Effector CD4-positive, alpha-beta T cell (primary cell): ENCODE results near the gene TTLL10.

Experiments
- DNase-seq: peaks from one replicate; pipeline ENCODE4 v3.0.0-alpha.2; 2020

TTLL10 gene

DNA sequence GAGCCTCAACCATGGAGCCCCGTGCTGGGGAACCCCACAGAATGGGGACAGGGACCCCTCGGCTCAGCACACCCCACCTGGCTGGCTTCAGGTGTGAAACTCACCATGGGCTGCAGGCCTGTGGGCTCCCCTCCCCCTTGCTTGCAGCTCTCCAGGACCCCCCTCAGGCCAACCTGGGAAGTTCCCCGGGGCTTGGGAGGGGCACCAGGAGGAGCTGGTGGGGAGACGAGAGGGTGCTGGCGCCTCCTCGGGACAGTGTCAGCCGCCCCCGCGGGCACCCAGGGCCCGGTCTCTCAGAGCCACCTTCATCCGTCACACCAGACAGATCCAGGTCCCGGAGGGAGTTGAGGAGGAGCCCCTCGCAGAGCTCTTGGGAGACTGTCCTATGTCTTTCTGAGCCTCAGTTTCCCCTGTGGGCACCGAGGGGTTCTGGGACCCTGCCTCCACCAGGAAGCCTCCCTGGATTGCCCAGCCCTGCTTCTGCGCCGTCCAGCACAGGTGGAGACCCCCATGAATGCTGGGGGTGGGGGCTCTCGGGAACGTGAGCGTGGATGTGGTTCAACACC is 33.4 kb downstream of the TTLL10 start:
- peak; percentile 1 for DNase-seq

GRCh38 chr1:1207571-1207892 is 33.9 kb downstream of the TTLL10 start:
- no peak for DNase-seq

- peak; percentile 34 for DNase-seq
Observed at GRCh38 chr1:1208713-1209433, 35.2 kb downstream of the TTLL10 start.

- no peak for DNase-seq
Observed at GRCh38 chr1:1210726-1211540, 37.3 kb downstream of the TTLL10 start.

DNA sequence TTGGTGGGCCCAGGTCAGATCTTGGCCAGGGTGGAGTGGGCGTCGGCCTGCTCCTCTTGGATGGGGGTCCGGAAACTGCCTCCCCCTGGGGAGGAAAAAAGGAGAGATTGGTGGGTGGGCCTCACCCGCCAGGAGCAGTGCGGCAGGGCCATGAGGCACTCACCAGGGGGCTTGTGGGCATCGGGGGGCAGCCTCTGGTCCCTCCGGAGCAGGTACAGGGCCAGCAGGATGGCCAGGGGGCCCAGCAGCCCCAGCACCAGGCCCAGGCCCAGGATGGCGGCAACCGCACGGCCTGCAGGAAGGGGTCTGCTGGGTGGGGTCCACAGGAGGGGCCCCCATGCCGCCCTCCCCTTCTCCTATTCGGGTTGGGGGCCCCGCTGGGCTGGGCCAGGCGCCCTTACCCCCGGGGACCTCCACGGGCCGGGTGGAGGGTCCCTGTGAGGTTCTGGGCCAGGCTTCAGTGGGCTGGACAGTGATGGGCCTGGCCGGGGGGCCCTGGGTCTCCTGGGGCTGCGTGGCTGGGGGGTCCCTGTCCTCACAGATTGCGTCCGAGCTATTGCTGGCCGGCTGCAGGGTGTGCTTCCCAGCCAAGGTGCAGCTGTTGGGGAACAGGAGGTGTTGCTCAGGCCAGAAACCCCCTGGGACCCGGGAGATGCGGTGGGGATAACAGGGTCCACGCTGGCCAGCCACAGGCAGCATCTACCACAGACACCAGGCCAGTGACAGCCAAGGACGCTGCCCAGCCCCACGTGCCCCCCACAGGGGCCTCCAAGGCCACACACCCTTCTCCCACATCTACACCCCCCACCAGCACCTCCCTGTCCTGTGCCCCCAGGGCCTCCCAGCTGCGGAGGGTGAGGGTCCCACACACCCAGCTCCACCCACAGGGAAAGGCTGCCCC is 38.1 kb downstream of the TTLL10 start:
- peak; percentile 2 for DNase-seq

GRCh38 chr1:1212780-1213344 is 39.2 kb downstream of the TTLL10 start:
- peak; percentile 33 for DNase-seq

DNA sequence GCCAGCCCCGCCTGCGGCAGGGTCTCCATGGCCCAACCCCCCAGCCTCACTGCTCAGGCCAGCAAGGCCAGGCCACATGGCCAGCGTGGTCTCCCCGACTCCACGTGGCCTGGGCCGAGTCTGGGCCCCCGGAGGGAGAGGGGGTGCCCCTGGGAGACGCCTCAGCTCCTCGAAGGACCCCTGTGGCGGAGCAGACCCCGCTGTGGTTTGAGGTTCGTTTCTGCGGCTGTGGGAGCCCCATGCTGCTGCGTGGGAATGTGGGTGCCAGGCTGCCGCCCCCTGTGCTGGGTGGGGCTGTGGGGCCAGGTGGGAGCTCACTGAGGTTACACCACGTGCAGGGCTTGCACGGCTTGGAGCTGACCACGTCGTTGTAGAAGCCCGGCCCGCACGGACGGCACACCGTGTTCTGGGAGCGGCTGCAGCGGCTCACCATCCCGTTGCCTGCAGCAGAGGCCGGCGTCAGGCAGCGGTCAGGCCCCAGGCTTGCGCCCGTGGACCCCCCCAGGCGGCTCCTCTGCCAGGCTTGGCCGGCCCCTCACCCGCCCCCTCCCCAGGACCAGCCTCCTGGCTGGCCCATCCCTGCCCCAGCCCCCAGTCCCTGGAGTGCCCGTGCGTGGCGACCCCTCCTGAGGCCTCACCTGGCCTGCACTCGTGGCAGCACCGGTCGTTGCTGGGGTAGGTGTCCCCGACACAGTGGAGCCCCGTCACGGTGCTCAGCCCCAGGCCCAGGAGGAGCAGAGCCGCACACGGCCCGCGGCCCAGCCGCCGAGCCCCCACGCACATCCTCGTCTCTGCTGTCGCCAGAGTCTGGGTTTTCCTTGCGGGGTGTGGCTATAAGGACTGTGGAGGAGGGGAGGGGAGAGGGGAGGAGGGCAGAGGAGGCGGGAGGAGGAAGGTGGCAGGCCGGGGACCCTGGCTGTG is 39.9 kb downstream of the TTLL10 start, which contains the start of gene TNFRSF4:
Gene TNFRSF4 (minus strand): TSS at position 809 of the 921 bp plus-strand sequence. CDS start 26 bp downstream, at position 783.
- DNase-seq = no peak

- no peak for DNase-seq
Observed at GRCh38 chr1:1215080-1215676, 41.5 kb downstream of the TTLL10 start.

DNA sequence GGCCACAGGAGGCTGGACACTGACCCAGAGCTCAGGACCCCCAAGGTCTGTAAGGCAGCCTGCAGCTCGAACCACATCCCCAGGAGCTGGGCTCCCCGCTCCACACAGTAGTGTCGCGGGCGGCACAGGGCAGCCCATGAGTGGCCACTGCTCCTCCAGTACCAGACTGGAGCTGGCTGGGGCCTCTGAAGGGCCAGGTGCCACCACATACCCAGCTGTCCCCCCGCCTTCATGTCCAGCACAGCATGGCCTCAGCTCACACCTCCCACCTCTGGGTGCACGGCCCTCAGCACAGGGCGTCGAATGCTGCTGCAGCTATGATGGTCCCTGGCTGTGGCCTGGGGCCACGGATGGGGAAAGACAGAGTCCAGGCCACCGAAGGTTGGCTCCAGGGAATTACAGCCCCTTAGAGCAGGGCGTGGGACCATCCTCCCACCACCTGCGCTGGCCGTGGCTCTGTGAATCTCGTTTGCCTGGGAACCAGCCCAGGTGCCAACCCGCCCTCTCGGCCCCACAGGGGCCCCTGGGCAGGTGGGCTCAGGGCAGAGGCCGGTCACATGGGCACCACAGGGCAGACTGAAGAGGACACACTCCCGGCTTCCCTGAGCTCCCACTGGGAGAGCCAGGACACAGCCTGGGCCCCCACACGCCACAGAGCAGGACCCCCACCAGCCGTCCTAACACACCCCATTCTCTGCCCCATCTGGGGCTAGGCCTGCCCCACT is 42.4 kb downstream of the TTLL10 start:
- no peak for DNase-seq

DNA sequence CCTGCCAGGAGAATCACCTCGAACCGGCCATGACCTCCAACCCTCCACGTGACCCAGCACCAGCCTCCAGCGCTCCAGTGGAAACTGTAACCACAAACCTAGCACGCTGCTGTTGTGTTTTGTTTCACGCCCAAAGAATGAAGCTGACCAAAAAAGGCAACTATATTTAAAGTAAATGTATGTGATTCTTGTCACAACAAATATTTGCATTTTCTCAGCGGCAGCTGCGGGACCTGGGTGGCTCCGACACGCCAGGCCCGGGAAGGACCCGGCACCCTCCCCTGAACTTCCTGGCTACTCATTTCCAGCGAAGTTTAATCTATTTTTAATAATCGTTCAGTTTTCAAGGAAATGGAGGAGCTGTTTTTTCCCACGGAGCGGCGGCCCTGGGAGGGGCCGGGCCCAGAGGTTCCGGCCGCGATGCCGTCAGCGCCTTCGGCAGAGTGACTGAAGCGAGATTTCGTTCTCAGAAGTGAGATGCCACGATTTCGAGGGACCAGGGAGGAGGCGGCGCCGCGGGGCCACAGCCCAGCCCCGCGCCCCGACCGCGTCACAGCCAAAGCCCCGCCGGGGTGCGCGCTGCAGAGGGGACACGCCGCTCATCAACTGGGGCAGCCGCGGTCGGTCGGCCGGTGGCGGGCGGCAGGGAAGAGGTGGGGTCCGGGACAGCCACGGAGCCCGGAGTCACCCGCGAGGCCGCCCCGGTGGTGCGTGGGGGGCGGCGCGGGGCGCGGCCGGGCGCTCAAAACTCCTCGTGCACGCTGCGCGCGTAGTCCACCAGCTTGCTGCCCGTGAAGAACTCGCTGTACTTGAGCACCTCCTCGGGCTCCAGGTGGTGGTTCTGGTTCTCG is 43.3 kb downstream of the TTLL10 start:
- peak; percentile 46 for DNase-seq

- DNase-seq = no peak
Observed at GRCh38 chr1:1217621-1218523, 44.2 kb downstream of the TTLL10 start.

GRCh38 chr1:1218524-1219200 is 45.0 kb downstream of the TTLL10 start:
- DNase-seq = no peak

DNA sequence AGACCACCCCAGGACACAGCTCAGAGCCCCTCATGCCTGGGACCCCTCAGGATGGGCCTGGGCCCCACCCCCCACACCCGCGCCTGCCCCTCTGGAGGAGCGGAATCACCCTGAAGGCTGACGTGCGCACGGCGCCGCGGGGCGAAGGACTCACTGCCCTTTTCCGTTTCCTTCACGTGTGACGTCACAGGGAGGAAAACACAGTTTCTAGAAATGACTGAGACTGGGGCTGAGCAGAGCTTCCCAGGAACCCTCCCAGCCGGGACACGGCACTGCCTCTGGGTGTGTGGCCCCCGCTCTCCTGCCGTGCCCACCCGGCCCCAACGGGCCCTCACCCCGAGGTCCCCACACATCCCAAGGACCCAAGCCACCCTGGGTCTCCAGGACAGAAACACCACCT is 45.7 kb downstream of the TTLL10 start:
- DNase-seq = peak; percentile 37

DNA sequence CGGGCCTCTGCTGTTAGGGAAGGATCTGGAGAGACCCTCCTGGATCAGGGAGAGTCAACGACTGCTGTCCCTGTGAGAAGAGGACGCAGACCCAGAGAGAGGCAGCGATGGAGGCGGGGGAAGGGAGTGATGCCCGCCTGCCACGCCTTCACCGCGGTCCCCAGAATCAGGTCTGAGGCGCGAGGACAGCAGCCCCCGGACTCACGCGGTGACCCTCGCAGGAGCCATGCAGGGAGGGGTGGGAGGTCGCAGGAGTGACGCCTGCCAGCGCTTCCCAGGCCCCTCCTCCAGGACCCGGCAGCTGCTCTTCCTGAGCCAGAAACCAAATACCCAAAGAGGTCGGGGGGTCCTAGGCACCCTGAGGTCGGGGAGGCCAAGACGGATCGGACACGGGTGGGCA is 46.5 kb downstream of the TTLL10 start:
- no peak for DNase-seq

DNA sequence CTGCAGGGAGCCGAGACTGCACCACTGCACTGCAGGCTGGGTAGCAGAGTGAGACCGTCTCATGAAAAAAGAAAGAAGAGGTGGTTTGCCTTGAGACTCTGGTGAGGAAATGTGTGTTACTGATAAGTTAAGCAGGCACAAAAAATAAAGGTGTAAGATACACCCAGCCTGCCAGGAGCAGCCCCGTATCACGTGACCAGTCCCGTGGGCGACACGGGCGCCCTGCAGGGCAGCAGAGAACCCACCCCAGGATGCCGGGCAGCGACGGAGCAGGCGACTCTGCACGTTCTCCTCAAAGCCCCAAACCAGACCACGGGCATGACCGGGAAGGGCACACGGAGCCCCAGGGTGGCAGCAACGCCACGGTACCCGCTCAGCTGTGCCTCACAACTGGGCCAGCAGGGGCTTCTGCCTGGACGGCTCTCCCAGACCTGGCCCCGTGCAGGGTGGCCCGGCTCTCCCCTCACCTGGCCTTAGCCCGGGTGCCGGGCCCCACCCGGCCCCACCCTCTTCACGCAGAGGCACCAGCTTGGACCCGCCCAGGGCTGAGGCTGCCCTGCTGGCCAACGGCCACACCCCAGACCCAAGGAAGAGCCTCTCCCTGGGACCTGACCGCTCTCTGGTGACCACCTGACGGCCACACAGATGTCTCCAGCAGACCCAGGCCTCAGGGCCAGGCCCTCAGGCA is 48.4 kb downstream of the TTLL10 start:
- no peak for DNase-seq

DNA sequence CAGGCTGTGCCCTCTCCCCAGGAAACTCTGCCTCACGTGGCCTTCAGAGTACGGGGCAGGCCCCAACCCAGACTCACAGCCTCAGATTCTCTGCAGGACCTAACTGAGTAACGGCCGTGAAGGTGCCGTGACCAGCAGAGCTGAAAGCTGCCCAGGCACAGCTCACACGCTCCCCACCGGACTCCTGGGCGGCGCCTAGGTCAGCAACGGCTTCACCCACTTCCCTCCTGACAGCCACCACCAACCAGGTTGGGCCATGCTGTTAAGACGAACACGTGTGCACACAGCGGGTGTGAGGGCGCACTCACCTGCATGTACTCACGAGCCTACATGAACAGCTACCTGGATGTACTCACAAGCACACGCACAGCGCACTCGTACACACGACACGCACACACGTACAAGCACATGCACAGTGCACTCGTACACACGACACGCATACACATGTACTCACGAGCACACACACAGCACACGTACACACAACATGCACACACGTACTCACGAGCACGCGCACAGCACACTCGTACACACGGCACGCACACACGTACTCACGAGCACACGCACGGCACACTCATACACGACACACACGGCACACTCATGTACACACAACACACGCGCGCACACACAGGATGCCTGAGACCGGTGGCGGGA is 49.0 kb downstream of the TTLL10 start:
- DNase-seq = no peak
